ENCODE measurements around the gene CLC. TPM values are rescaled to one million over a fixed set of nuclear protein-coding genes. Genes with fewer than 3 reads are reported as not detected.

The CLC gene
- total RNA-seq, 1 donor from 2014 or later = not detected

GRCh38 chr19:39686739-39687138 lies 51.1 kb downstream of the CLC start:
- H3K9me3 ChIP-seq (ENCODE audit: insufficient read depth, low read depth, low read length) = no peaks in the 10 kb centered on the region
- no peak overlapping the region for H3K27ac Mint-ChIP-seq (ENCODE audit: unreplicated experiment)

GRCh38 chr19:39684267-39684666 lies 53.6 kb downstream of the CLC start:
- Mint-ChIP-seq H3K36me3 (ENCODE audit: low read depth, unreplicated experiment) (no peaks in the 10 kb centered on the region), H3K4me3 (ENCODE audit: unreplicated experiment) (no peak overlapping the region), H3K9me3 (ENCODE audit: unreplicated experiment) (peaks cover 3% of the 10 kb centered on the region), H3K4me1 (ENCODE audit: low read depth, unreplicated experiment) (peaks cover 6% of the 10 kb centered on the region), H3K27me3 (ENCODE audit: low read depth, unreplicated experiment) (peaks cover 33% of the 10 kb centered on the region), H3K27ac (ENCODE audit: unreplicated experiment) (no peak overlapping the region)
- Histone ChIP-seq H3K4me3 (ENCODE audit: insufficient read depth, low read depth, low read length) (no peak overlapping the region), H3K36me3 (ENCODE audit: insufficient read depth, low read length) (no peaks in the 10 kb centered on the region), H3K9ac (ENCODE audit: low read length) (no peak overlapping the region), H3K27me3 (ENCODE audit: insufficient read depth, low read length) (no peaks in the 10 kb centered on the region), H3K4me2 (ENCODE audit: low read length) (no peak overlapping the region), H4K20me1 (ENCODE audit: insufficient read depth, low read length) (no peaks in the 10 kb centered on the region), H3K4me1 (ENCODE audit: insufficient read depth, low read length) (no peaks in the 10 kb centered on the region), H3K27ac (ENCODE audit: low read depth, low read length) (no peak overlapping the region), H3K79me2 (ENCODE audit: insufficient read depth, low read length) (no peaks in the 10 kb centered on the region), H3K9me3 (ENCODE audit: insufficient read depth, low read depth, low read length) (no peaks in the 10 kb centered on the region), H2AFZ (ENCODE audit: low read depth, low read length) (no peak overlapping the region)
- TF ChIP-seq EZH2 (IDR thresholded peaks at IDR 0.05; ENCODE audit: insufficient read depth, low read length) (no peak), CTCF (IDR thresholded peaks at IDR 0.05; ENCODE audit: insufficient read depth, low read depth, low read length) (no peak)
- FAIRE-seq (no peak), DNase-seq (ENCODE audit: low read depth) (no peak)

More at GRCh38 chr19:39686739-39687138, 51.1 kb downstream of the CLC start:
- no peak overlapping the region for H3K4me2 ChIP-seq (ENCODE audit: low read length)
- FAIRE-seq (no peak), DNase-seq (ENCODE audit: low read depth) (no peak)
- H3K27ac ChIP-seq (ENCODE audit: low read depth, low read length) = no peak overlapping the region
- no peaks in the 10 kb centered on the region for H3K79me2 ChIP-seq (ENCODE audit: insufficient read depth, low read length)
- no peak overlapping the region for H2AFZ ChIP-seq (ENCODE audit: low read depth, low read length)
- no peaks in the 10 kb centered on the region for H3K4me1 ChIP-seq (ENCODE audit: insufficient read depth, low read length)
- Mint-ChIP-seq H3K9me3 (ENCODE audit: unreplicated experiment) (peaks cover 4% of the 10 kb centered on the region), H3K4me1 (ENCODE audit: low read depth, unreplicated experiment) (peaks cover 6% of the 10 kb centered on the region), H3K27me3 (ENCODE audit: low read depth, unreplicated experiment) (peaks cover 22% of the 10 kb centered on the region), H3K4me3 (ENCODE audit: unreplicated experiment) (no peak overlapping the region), H3K36me3 (ENCODE audit: low read depth, unreplicated experiment) (no peaks in the 10 kb centered on the region)
- TF ChIP-seq EZH2 (IDR thresholded peaks at IDR 0.05; ENCODE audit: insufficient read depth, low read length) (no peak), CTCF (IDR thresholded peaks at IDR 0.05; ENCODE audit: insufficient read depth, low read depth, low read length) (no peak)
- H4K20me1 ChIP-seq (ENCODE audit: insufficient read depth, low read length) = no peaks in the 10 kb centered on the region
- no peaks in the 10 kb centered on the region for H3K27me3 ChIP-seq (ENCODE audit: insufficient read depth, low read length)
- H3K9ac ChIP-seq (ENCODE audit: low read length) = no peak overlapping the region
- H3K36me3 ChIP-seq (ENCODE audit: insufficient read depth, low read length) = no peaks in the 10 kb centered on the region
- no peak overlapping the region for H3K4me3 ChIP-seq (ENCODE audit: insufficient read depth, low read depth, low read length)

- Mint-ChIP-seq H3K4me1 (ENCODE audit: low read depth, unreplicated experiment) (peaks cover 10% of the 10 kb centered on the region), H3K36me3 (ENCODE audit: low read depth, unreplicated experiment) (no peaks in the 10 kb centered on the region), H3K27ac (ENCODE audit: unreplicated experiment) (no peak overlapping the region), H3K4me3 (ENCODE audit: unreplicated experiment) (no peak overlapping the region), H3K27me3 (ENCODE audit: low read depth, unreplicated experiment) (peaks cover 41% of the 10 kb centered on the region), H3K9me3 (ENCODE audit: unreplicated experiment) (peaks cover 1% of the 10 kb centered on the region)
- Histone ChIP-seq H3K36me3 (ENCODE audit: insufficient read depth, low read length) (no peaks in the 10 kb centered on the region), H3K27ac (ENCODE audit: low read depth, low read length) (no peak overlapping the region), H3K27me3 (ENCODE audit: insufficient read depth, low read length) (no peaks in the 10 kb centered on the region), H3K4me3 (ENCODE audit: insufficient read depth, low read depth, low read length) (no peak overlapping the region), H3K79me2 (ENCODE audit: insufficient read depth, low read length) (no peaks in the 10 kb centered on the region), H2AFZ (ENCODE audit: low read depth, low read length) (no peak overlapping the region), H3K4me2 (ENCODE audit: low read length) (no peak overlapping the region), H4K20me1 (ENCODE audit: insufficient read depth, low read length) (no peaks in the 10 kb centered on the region), H3K4me1 (ENCODE audit: insufficient read depth, low read length) (no peaks in the 10 kb centered on the region), H3K9ac (ENCODE audit: low read length) (no peak overlapping the region), H3K9me3 (ENCODE audit: insufficient read depth, low read depth, low read length) (no peaks in the 10 kb centered on the region)
- DNase-seq (ENCODE audit: low read depth) (no peak), FAIRE-seq (no peak)
- TF ChIP-seq EZH2 (IDR thresholded peaks at IDR 0.05; ENCODE audit: insufficient read depth, low read length) = no peak
- TF ChIP-seq CTCF (IDR thresholded peaks at IDR 0.05; ENCODE audit: insufficient read depth, low read depth, low read length) = no peak
These were observed 56.4 kb downstream of the CLC start for GRCh38 chr19:39681416-39681815.

Other genes with a start within 250 kb of the CLC start
- 0.84 and 0.89 TPM in 2 replicates for gene DLL3, start 239.1 kb downstream of the CLC start, total RNA-seq
- gene SELENOV, start 222.9 kb downstream of the CLC start, total RNA-seq = not detected in 2 replicates
- gene EID2B, start 205.2 kb downstream of the CLC start, total RNA-seq = 2.1 and 2.6 TPM in 2 replicates
- 15.7 and 17.2 TPM in 2 replicates for gene EID2, start 197.9 kb downstream of the CLC start, total RNA-seq
- gene LGALS13, start 135.5 kb downstream of the CLC start, total RNA-seq = not detected in 2 replicates
- gene LGALS16, start 82.1 kb downstream of the CLC start, total RNA-seq = not detected in 2 replicates
- not detected in 2 replicates for gene LGALS14, start 33.5 kb downstream of the CLC start, total RNA-seq
- gene LEUTX, start 40.8 kb upstream of the CLC start, total RNA-seq = not detected in 2 replicates
- 25.4 and 31.4 TPM in 2 replicates for gene DYRK1B, start 96.1 kb upstream of the CLC start, total RNA-seq
- 109 and 135 TPM in 2 replicates for gene FBL, start 108.3 kb upstream of the CLC start, total RNA-seq
- 0.54 and 1.4 TPM in 2 replicates for gene FCGBP, start 196.6 kb upstream of the CLC start, total RNA-seq
- 121 and 127 TPM in 2 replicates for gene PSMC4, start 233.1 kb upstream of the CLC start, total RNA-seq

Data from astrocyte (in vitro differentiated cells and primary cell).